GM18508 (cell line): ENCODE data around the gene SUCLG1.
"Not testable (repeated sequence)": the region's sequence is repeated elsewhere in the genome, so short reads cannot be mapped to it uniquely, and the experiment has no call there.

Experiments used
- ATAC-seq: cut with Tn5 transposase; IDR thresholded peaks from one replicate; pipeline ENCODE4 v1.9.1; 2021; ENCODE audit warnings: moderate number of reproducible peaks; ENCODE audit not compliant: insufficient read depth, unreplicated experiment

Gene SUCLG1

GRCh38 chr2:84427235-84428138 is 31.6 kb downstream of the SUCLG1 start:
- ATAC-seq = peak; percentile 49

- ATAC-seq = no peak
Observed at GRCh38 chr2:84425310-84425709, 33.8 kb downstream of the SUCLG1 start.

GRCh38 chr2:84424152-84424551 is 34.9 kb downstream of the SUCLG1 start:
- ATAC-seq = no peak

- no peak for ATAC-seq
Observed at GRCh38 chr2:84421791-84422190, 37.3 kb downstream of the SUCLG1 start.

- ATAC-seq = no peak
Observed at GRCh38 chr2:84421197-84421596, 37.9 kb downstream of the SUCLG1 start.

GRCh38 chr2:84417453-84418145 is 41.5 kb downstream of the SUCLG1 start:
- no peak for ATAC-seq

DNA sequence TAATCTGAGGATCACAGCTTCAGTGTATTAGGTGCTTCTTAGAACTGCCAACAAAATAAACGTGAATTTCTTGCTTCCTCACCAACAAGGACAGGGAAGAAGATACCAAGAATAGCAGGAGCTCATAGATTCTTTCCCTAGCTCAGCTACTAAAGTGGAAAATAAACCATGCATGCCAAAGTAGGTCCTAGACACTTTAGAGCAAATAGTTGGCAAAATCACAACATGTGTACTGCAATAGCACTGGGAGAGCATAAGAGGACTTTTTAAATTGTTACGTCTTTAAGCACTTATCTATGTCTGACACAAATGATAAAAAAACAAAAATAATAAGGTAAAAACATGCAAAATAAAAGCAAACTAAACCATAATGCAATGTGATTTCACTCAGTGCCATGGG is 49.5 kb downstream of the SUCLG1 start:
- ATAC-seq = no peak

DNA sequence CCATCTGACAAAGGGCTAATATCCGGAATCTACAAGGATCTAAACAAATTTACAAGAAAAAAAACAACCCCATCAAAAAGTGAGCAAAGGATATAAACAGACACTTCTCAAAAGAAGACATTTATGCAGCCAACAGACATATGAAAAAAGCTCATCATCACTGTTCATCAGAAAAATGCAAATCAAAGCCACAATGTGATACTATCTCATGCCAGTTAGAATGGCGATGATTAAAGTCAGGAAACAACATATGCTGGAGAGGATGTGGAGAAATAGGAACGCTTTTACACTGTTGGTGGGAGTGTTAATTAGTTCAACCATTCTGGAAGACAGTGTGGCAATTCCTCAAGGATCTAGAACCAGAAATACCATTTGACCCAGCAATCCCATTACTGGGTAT is 57.0 kb downstream of the SUCLG1 start:
- ATAC-seq = not testable (repeated sequence)

- not testable (repeated sequence) for ATAC-seq
Observed at GRCh38 chr2:84399839-84400238, 59.2 kb downstream of the SUCLG1 start.

- no peak for ATAC-seq
Observed at GRCh38 chr2:84395820-84396219, 63.3 kb downstream of the SUCLG1 start.

DNA sequence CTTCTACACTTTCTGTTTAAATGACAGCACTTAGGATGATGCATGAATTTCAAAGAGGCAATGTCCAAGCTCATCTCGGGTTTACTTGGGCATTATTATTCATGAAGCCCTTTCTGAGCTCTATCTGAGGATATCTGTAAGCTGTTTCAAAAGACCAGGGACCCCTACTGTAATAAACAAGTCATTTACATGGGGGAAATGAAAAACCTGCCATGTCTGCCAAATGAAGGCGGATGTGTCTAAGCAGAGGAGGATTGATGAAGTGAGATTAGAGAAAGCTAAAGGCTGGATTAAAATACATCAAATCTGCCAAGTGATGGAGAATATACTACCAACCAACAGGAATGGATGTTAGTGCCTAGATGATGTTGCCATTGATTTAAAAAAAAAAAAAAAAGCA is 64.5 kb downstream of the SUCLG1 start:
- ATAC-seq = no peak

GRCh38 chr2:84393829-84394228 is 65.3 kb downstream of the SUCLG1 start:
- no peak for ATAC-seq

GRCh38 chr2:84389794-84390193 is 69.3 kb downstream of the SUCLG1 start:
- ATAC-seq = no peak

DNA sequence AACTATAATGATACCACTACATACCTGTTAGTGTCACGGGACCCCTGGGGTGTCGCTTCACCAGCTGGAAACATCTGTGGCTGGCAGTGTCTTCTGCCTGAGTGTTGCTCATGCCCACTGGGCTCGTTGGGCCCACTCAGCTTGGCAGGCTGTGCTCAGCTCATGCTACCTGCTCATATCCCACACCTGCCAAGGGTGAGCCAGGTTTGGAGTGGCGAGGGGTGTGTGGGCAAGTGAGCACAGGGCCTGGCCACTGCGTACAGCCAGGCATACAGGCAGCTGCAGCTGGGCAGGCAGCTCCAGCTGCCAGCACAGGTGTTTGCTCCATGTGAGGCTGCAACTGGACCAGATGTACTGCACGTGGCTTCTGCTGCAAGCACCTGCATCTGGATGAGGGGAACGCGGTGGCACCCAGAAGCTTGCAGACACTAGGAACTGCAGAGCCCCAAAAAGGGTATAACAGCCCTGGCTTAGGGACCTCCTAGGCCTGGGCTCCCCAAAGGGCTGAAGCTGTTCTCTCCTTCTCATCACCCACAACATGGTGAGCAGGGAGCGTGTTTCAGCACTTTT is 70.1 kb downstream of the SUCLG1 start:
- ATAC-seq = no peak

DNA sequence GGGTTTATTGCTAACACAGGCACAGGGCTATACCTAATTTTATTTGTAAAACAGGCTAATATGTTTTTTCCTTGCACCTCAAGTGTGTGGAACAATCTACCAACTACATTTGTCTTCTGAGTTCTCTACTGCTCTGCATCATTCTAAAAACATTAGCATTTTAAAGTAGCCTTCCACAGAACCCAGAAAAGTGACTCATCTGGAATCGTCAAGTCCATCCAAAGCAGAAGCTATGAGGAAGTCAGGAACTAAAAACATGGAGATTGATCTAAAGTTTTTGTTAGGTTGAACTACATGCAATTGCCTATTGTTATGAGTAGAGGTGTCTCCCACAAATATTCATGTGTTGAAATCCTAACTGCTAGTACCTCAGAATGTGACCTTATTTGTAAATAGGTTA is 70.9 kb downstream of the SUCLG1 start:
- no peak for ATAC-seq

- no peak for ATAC-seq
Observed at GRCh38 chr2:84386336-84387040, 72.6 kb downstream of the SUCLG1 start.

DNA sequence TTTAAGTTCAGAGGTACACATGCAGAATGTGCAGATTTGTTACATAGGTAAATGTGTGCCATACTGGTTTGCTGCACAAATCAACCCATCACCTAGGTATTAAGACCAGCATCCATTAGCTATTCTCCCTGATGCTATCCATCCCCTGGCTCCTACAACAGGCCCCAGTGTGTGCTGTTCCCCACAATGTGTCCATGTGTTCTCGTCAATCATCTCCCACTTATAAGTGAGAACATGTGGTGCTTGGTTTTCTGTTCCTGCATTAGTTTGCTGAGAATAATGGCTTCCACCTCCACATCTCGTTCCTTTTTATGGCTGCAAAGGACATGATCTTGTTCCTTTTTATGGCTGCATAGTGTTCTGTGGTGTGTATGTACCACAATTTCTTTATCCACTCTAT is 75.8 kb downstream of the SUCLG1 start:
- no peak for ATAC-seq

- no peak for ATAC-seq
Observed at GRCh38 chr2:84380875-84381274, 78.2 kb downstream of the SUCLG1 start.

DNA sequence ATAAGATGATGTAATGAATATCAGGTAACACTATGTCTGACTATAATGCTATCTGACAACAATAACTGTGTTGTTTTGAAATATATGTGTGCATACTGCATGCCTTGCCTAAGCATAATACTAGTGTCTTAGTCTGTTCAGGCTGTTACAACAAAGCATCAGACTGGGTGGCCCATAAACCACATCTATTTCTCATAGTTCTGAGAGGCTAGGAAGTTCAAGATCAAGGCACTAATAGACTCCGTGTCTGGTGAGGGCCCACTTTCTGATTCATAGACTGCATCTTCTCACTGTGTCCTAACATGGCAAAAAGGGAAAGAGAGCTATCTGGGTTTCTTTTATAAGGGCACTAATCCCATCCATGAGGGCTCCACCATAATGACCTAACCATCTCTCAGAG is 80.1 kb downstream of the SUCLG1 start:
- ATAC-seq = no peak

GRCh38 chr2:84375020-84375419 is 84.1 kb downstream of the SUCLG1 start:
- no peak for ATAC-seq

DNA sequence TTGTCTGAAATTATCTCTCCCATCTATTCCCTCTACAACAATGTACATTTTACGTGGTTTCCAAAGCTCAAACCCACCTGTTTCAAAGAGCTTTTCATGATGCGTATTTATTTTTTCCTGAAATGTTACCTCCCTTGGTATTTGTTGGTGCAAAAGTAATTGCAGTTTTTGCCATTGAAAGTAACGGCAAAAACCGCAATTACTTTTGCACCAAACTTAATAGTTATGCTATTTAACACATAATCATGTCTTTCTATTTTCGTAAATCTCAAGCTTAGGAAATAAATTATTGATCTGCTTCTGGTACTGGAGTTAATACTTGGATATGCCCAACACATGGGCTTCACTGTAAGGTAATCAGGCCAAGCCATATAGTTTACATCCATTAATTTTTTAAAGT is 85.2 kb downstream of the SUCLG1 start:
- no peak for ATAC-seq
